ENCODE results near the gene SLC47A1. TPM values are rescaled to one million over a fixed set of nuclear protein-coding genes. Genes with fewer than 3 reads are reported as not detected.

Gene SLC47A1
- total and polyA plus RNA-seq, 2 of the 8 experiments (the other 6 are each of a cell fraction or from before 2014, with no cell fraction given): 1.5 to 3.6 TPM

DNA sequence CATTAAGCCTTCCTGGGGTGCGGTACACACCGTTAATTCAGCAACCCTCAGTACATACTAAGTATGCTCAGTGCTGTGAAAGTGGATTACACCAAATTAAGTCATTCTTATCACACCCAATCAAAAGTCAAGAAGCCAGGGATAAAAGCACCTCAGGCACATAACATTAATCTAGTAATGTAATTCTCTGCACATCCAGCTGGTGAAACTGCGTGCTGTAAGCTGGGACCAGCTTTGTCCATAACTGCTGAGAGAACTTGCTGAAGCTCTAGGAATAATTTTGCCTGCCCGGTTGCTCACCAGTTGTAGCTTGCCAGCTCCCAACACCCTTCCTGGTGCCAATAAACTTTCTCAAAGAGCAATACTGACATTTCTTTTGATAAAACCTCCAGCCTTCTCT, 44.9 kb downstream of the SLC47A1 start:
- TF ChIP-seq TAF1 (IDR thresholded peaks at IDR 0.05; ENCODE audit: low read depth, low read length) (no peak), SAP30 (IDR thresholded peaks at IDR 0.05; ENCODE audit: insufficient read depth, insufficient replicate concordance, low read length) (no peak), SP4 (IDR thresholded peaks at IDR 0.05; ENCODE audit: low read length) (no peak), BCL11A (IDR thresholded peaks at IDR 0.05; ENCODE audit: low read depth in 2 of 2, low read length in 2 of 2) (no peak), CBX8 (IDR thresholded peaks at IDR 0.05; ENCODE audit: borderline replicate concordance, low read depth, low read length) (no peak), SIX5 (IDR thresholded peaks at IDR 0.05; ENCODE audit: low read depth, low read length) (no peak), JUND (IDR thresholded peaks at IDR 0.05; ENCODE audit: low read length) (no peak), CHD2 (IDR thresholded peaks at IDR 0.05; ENCODE audit: low read length) (no peak), SIN3A (conservative IDR thresholded peaks at IDR 0.05 in 1 of 2, IDR thresholded peaks at IDR 0.05 in 1 of 2; ENCODE audit: low read depth in 1 of 2, low read length in 2 of 2) (no peak), POLR2AphosphoS5 (IDR thresholded peaks at IDR 0.05; ENCODE audit: low read depth, low read length) (no peak), SUZ12 (IDR thresholded peaks at IDR 0.05; ENCODE audit: low read length) (no peak), CEBPB (IDR thresholded peaks at IDR 0.05; ENCODE audit: low read depth, low read length) (no peak)
- no peak overlapping the region for H2AK5ac ChIP-seq (ENCODE audit: low read depth, low read length)
- no peak overlapping the region for H3K4me3 ChIP-seq (ENCODE audit: extremely low read depth in 1 of 4, insufficient read depth in 2 of 4, low read depth in 3 of 4, low read length in 4 of 4)
- WGBS, 2 experiments (ENCODE audit: extremely low coverage in 1 of 2, insufficient coverage in 1 of 2, insufficient read length in 1 of 2, insufficient replicate concordance in 2 of 2, low coverage in 1 of 2, low lambda C conversion rate in 2 of 2, missing lambda C conversion rate in 1 of 2): 95% methylated on average over 4 of the region's 4 CpGs; no CpG with 5 or more reads in 1 of the 2 experiments
- no peak for FAIRE-seq
- H3K23me2 ChIP-seq (ENCODE audit: low read depth, low read length): no peaks in the 10 kb centered on the region; the same call in 1 of the 2 replicates
- H3K9me3 ChIP-seq (ENCODE audit: insufficient read depth in 2 of 2, low read depth in 1 of 2, low read length in 1 of 2): no peaks in the 10 kb centered on the region
- ChIA-PET CTCF (ENCODE audit: partially characterized antibody) (interaction anchor here (0.8 to 2.0 kb wide), 10 partner anchors 8 to 186 kb away, joined by 3 to 7 read pairs (median 4); no protein-coding TSS in a partner anchor), POLR2A (ENCODE audit: partially characterized antibody) (interaction anchor here (0.8 to 1.1 kb wide), 2 partner anchors 18 to 42 kb away, joined by 3 read pairs; no protein-coding TSS in a partner anchor)
- H2AFZ ChIP-seq (ENCODE audit: low read length): no peak overlapping the region
- no peak overlapping the region for H3K18ac ChIP-seq (ENCODE audit: extremely low read depth, low read length)
- H3K36me3 ChIP-seq (ENCODE audit: control insufficient read depth in 2 of 4, insufficient read depth in 4 of 4, low read length in 3 of 4): no peaks in the 10 kb centered on the region
- no peak overlapping the region for H3K56ac ChIP-seq (replicated peaks; ENCODE audit: insufficient read length, low read depth, low read length)
- H3K23ac ChIP-seq (ENCODE audit: insufficient read length): no peak overlapping the region
- H3K79me2 ChIP-seq (ENCODE audit: control insufficient read depth in 1 of 2, insufficient read depth in 2 of 2, low read length in 2 of 2): no peaks in the 10 kb centered on the region
- H4K8ac ChIP-seq (ENCODE audit: extremely low read depth, insufficient read depth, low read length): no peak overlapping the region
- H3K4ac ChIP-seq (replicated peaks; ENCODE audit: insufficient read length, low read depth, low read length): no peak overlapping the region
- no peak overlapping the region for H4K91ac ChIP-seq (replicated peaks; ENCODE audit: insufficient read length, low read length)
- no peak overlapping the region; a peak in 1 of 4 replicates for H3K4me2 ChIP-seq (ENCODE audit: insufficient read depth in 1 of 2, low read depth in 2 of 2, low read length in 2 of 2)
- H2BK12ac ChIP-seq (ENCODE audit: low read depth, low read length): no peak overlapping the region
- H4K20me1 ChIP-seq (replicated peaks in 1 of 2; ENCODE audit: control insufficient read depth in 1 of 2, insufficient read depth in 2 of 2, low read length in 2 of 2): peaks cover 0 to 3% of the 10 kb centered on the region in 2 experiments
- no peak for DNase-seq (ENCODE audit: low read depth in 1 of 2, low spot score in 2 of 2)
- no peaks in the 10 kb centered on the region for H3K79me1 ChIP-seq (ENCODE audit: low read depth, low read length)
- no peak overlapping the region for H2BK20ac ChIP-seq (ENCODE audit: low read length)
- peaks cover 0 to 3% (median 0%) of the 10 kb centered on the region in 4 experiments; a peak in 1 of 7 replicates for H3K4me1 ChIP-seq (replicated peaks in 1 of 4; ENCODE audit: control insufficient read depth in 3 of 4, insufficient read depth in 4 of 4, low read length in 3 of 4)
- H3K27me3 ChIP-seq (replicated peaks in 1 of 4; ENCODE audit: control insufficient read depth in 3 of 4, extremely low read depth in 1 of 4, insufficient read depth in 3 of 4, low read length in 3 of 4): peaks cover 2 to 20% (median 8%) of the 10 kb centered on the region in 4 experiments; a peak in 6 of 7 replicates
- H3K14ac ChIP-seq (ENCODE audit: insufficient read length): no peak overlapping the region
- no peak overlapping the region for H4K5ac ChIP-seq (ENCODE audit: insufficient read length, low read depth, low read length)
- no peak overlapping the region for H3K27ac ChIP-seq (ENCODE audit: low read depth, low read length)
- H2BK15ac ChIP-seq (ENCODE audit: low read length): no peak overlapping the region
- H2BK5ac ChIP-seq (ENCODE audit: low read depth, low read length): no peak overlapping the region
- H3K9ac ChIP-seq (replicated peaks in 1 of 4; ENCODE audit: extremely low read depth in 1 of 4, low read depth in 3 of 4, low read length in 3 of 4): no peak overlapping the region
- H2BK120ac ChIP-seq (replicated peaks; ENCODE audit: low read depth, low read length): no peak overlapping the region

Measured in H1 (cell line).